SK-N-SH treated with all-trans-retinoic acid at 6 μM for 48 hours (cell line): ENCODE measurements around the gene KLHL18.

ENCODE experiments used
- ARNTL ChIP-seq: fragments of 450-650 bp; formaldehyde crosslinking; IDR thresholded peaks from 2 replicates; pipeline ENCODE4 v1.5.0; 2020; ENCODE audit warnings: low read depth, mild to moderate bottlenecking, moderate library complexity, borderline replicate concordance
- CREB5 ChIP-seq: fragments of 250-450 bp; sonication (Bioruptor Pico); IDR thresholded peaks from 2 replicates; pipeline ENCODE4 v1.5.1; 2020; ENCODE audit warnings: low read depth, mild to moderate bottlenecking, moderate library complexity
- CSDC2 ChIP-seq: fragments of 250-450 bp; sonication (Bioruptor Pico); IDR thresholded peaks from 2 replicates; pipeline ENCODE4 v1.5.0; 2020; ENCODE audit warnings: mild to moderate bottlenecking, moderate library complexity
- ESRRG ChIP-seq: fragments of 250-450 bp; sonication (Bioruptor Pico); IDR thresholded peaks from 2 replicates; pipeline ENCODE4 v1.6.1; 2021; ENCODE audit warnings: mild to moderate bottlenecking
- GLIS3 ChIP-seq: fragments of 250-450 bp; sonication (Bioruptor Pico); IDR thresholded peaks from 2 replicates; pipeline ENCODE4 v1.5.0; 2020; ENCODE audit warnings: mild to moderate bottlenecking, moderate library complexity
- OSR1 ChIP-seq: fragments of 250-450 bp; sonication (Bioruptor Pico); IDR thresholded peaks from 2 replicates; pipeline ENCODE4 v1.8.0; 2022; ENCODE audit warnings: moderate library complexity, mild to moderate bottlenecking, inconsistent platforms
- PPARA ChIP-seq: fragments of 250-450 bp; sonication (Bioruptor Pico); IDR thresholded peaks from 2 replicates; pipeline ENCODE4 v1.5.0; 2020; ENCODE audit warnings: mild to moderate bottlenecking, borderline replicate concordance
- TCF4 ChIP-seq: fragments of 250-450 bp; sonication (Bioruptor Pico); IDR thresholded peaks from 2 replicates; pipeline ENCODE4 v1.8.0; 2021; ENCODE audit warnings: mild to moderate bottlenecking, moderate library complexity, borderline replicate concordance
- ZC3H10 ChIP-seq: fragments of 250-450 bp; sonication (Bioruptor Pico); IDR thresholded peaks from 2 replicates; pipeline ENCODE4 v1.5.1; 2021; ENCODE audit warnings: mild to moderate bottlenecking, moderate library complexity
- ZFP3 ChIP-seq: fragments of 250-450 bp; sonication (Bioruptor Pico); IDR thresholded peaks from 2 replicates; pipeline ENCODE4 v1.5.0; 2020; ENCODE audit warnings: mild to moderate bottlenecking, moderate library complexity
- ZNF565 ChIP-seq: fragments of 450-650 bp; formaldehyde crosslinking; conservative IDR thresholded peaks from 2 replicates; pipeline ENCODE4 v1.5.0; 2020; ENCODE audit warnings: low read depth, mild to moderate bottlenecking, moderate library complexity
- ZNF70 ChIP-seq: fragments of 450-650 bp; formaldehyde crosslinking; IDR thresholded peaks from 2 replicates; pipeline ENCODE4 v1.5.0; 2020; ENCODE audit warnings: mild to moderate bottlenecking, moderate library complexity
- TF ChIP-seq, protein P1 (sequence below): fragments of 250-450 bp; sonication (Bioruptor Pico); IDR thresholded peaks from 2 replicates; pipeline ENCODE4 v1.8.0; 2021; ENCODE audit warnings: low read depth, mild to moderate bottlenecking, moderate library complexity, borderline replicate concordance
- TF ChIP-seq, protein P2 (sequence below): fragments of 250-450 bp; sonication (Bioruptor Pico); IDR thresholded peaks from 2 replicates; pipeline ENCODE4 v1.8.0; 2020; ENCODE audit warnings: mild to moderate bottlenecking, moderate library complexity, borderline replicate concordance

DNA sequence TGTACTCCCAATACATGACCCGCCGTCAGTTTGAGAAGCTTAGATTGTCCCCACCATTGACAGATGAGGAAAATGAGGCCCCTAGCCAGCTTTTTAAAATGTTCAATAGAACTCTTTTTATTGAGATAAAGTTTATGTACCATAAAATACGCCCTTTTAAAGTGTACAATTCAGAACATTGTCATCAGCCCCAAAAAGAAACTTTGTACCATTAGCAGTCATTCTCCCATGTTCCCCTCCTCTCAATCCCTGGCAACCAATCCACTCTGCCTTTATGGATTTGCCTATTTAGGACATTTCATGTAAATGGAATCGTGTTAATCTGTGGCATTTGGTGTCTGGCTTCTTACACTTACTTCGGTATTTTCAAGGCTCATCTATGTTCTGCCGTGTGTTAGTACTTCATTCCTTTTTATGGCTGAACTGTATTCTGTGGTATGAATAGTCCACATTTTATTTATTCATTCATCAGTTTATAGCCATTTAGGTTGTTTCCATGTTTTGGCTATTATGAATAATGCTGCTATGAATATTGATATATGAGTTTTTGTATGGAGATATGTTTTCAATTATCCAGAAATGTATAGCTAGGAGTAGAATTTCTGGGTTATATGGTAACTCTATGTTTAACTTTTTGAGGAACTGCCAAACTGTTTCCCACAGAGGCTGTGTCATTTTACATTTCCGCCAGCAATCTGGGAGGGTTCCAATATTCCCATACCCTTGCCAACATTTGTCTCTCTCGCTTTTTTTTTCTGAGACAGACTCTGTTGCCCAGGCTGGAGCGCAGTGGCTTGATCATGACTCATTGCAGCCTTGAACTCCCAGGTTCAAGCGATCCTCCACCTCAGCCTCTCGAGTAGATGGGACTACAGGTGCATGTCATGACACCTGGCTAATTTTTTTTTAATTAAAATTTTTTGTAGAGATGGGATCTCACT, 82.7 kb downstream of the KLHL18 start:
- TF ChIP-seq, protein P1, sequence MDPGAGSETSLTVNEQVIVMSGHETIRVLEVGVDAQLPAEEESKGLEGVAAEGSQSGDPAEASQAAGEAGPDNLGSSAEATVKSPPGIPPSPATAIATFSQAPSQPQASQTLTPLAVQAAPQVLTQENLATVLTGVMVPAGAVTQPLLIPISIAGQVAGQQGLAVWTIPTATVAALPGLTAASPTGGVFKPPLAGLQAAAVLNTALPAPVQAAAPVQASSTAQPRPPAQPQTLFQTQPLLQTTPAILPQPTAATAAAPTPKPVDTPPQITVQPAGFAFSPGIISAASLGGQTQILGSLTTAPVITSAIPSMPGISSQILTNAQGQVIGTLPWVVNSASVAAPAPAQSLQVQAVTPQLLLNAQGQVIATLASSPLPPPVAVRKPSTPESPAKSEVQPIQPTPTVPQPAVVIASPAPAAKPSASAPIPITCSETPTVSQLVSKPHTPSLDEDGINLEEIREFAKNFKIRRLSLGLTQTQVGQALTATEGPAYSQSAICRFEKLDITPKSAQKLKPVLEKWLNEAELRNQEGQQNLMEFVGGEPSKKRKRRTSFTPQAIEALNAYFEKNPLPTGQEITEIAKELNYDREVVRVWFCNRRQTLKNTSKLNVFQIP, result no peak
- TF ChIP-seq CSDC2 (CRISPR knock-in tag) (no peak), PPARA (CRISPR knock-in tag) (no peak), ZNF70 (no peak), ESRRG (CRISPR knock-in tag) (no peak), GLIS3 (no peak), CREB5 (no peak), ZNF565 (CRISPR knock-in tag) (no peak), ZC3H10 (CRISPR knock-in tag) (no peak), OSR1 (CRISPR knock-in tag) (no peak), ZFP3 (no peak), ARNTL (CRISPR knock-in tag) (no peak), TCF4 (CRISPR knock-in tag) (no peak)
- TF ChIP-seq, protein P2, sequence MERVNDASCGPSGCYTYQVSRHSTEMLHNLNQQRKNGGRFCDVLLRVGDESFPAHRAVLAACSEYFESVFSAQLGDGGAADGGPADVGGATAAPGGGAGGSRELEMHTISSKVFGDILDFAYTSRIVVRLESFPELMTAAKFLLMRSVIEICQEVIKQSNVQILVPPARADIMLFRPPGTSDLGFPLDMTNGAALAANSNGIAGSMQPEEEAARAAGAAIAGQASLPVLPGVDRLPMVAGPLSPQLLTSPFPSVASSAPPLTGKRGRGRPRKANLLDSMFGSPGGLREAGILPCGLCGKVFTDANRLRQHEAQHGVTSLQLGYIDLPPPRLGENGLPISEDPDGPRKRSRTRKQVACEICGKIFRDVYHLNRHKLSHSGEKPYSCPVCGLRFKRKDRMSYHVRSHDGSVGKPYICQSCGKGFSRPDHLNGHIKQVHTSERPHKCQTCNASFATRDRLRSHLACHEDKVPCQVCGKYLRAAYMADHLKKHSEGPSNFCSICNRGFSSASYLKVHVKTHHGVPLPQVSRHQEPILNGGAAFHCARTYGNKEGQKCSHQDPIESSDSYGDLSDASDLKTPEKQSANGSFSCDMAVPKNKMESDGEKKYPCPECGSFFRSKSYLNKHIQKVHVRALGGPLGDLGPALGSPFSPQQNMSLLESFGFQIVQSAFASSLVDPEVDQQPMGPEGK (CRISPR knock-in tag), result no peak
